ENCODE results near the gene ADGRF1.
"Not testable (repeated sequence)": the region's sequence is repeated elsewhere in the genome, so short reads cannot be mapped to it uniquely, and the experiment has no call there.

DNA sequence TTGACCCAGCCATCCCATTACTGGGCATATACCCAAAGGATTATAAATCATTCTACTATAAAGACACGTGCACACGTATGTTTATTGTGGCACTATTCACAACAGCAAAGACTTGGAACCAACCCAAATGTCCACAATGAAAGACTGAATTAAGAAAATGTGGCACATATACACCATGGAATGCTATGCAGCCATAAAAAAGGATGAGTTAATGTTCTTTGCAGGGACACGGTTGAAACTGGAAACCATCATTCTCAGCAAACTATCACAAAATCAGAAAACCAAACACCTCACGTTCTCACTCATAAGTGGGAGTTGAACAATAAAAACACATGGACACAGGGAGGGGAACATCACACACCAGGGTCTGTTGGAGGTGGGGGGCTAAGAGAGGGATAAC, 47.3 kb upstream of the ADGRF1 start:
- TF ChIP-seq, protein P1, sequence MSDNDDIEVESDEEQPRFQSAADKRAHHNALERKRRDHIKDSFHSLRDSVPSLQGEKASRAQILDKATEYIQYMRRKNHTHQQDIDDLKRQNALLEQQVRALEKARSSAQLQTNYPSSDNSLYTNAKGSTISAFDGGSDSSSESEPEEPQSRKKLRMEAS (IDR thresholded peaks at IDR 0.05; ENCODE audit: low read depth, low read length), result not testable (repeated sequence)
- not testable (repeated sequence) for TF ChIP-seq CTCF (IDR thresholded peaks at IDR 0.05; ENCODE audit: low read depth, low read length); MYC (IDR thresholded peaks at IDR 0.05; ENCODE audit: low read depth, low read length); POLR2A (IDR thresholded peaks at IDR 0.05; ENCODE audit: extremely low read depth, insufficient read length)

All from NB4 (cell line).